GM12801 (cell line): ENCODE measurements around the gene NSD2.

Experiments
- TF ChIP-seq, protein P1 (sequence below): IDR thresholded peaks from one replicate; pipeline ENCODE4 v1.5.1; 2011; ENCODE audit warnings: control low read depth; ENCODE audit not compliant: insufficient read length; ENCODE audit errors: extremely low read depth

NSD2 gene

DNA sequence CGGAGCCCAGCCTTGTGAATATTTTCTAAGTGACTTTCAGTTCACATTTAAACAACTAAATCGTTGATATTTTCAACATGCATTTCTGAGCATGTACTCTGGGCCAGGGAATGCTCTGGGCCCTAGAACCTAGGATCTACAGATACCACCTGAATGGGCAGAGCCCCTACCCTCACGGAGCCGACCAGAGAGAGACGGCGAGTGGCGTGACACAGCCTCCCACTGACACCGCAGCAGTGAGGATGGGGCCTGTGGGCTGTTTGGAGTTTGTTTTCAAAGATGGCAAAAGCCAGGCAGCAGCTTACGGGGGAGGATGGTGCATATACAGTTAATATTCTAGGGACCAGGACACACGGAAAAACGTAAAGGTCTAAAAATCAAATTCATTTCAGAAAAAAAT, 119.9 kb downstream of the NSD2 start:
- TF ChIP-seq, protein P1, sequence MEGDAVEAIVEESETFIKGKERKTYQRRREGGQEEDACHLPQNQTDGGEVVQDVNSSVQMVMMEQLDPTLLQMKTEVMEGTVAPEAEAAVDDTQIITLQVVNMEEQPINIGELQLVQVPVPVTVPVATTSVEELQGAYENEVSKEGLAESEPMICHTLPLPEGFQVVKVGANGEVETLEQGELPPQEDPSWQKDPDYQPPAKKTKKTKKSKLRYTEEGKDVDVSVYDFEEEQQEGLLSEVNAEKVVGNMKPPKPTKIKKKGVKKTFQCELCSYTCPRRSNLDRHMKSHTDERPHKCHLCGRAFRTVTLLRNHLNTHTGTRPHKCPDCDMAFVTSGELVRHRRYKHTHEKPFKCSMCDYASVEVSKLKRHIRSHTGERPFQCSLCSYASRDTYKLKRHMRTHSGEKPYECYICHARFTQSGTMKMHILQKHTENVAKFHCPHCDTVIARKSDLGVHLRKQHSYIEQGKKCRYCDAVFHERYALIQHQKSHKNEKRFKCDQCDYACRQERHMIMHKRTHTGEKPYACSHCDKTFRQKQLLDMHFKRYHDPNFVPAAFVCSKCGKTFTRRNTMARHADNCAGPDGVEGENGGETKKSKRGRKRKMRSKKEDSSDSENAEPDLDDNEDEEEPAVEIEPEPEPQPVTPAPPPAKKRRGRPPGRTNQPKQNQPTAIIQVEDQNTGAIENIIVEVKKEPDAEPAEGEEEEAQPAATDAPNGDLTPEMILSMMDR = no peak

- TF ChIP-seq, protein P1 = no peak
Observed at GRCh38 chr4:1991596-1992434, 120.6 kb downstream of the NSD2 start.

GRCh38 chr4:1992468-1993168, 121.4 kb downstream of the NSD2 start:
- TF ChIP-seq, protein P1 = no peak

GRCh38 chr4:1993169-1993516, 122.0 kb downstream of the NSD2 start:
- TF ChIP-seq, protein P1 = no peak

GRCh38 chr4:1994938-1995337, 123.7 kb downstream of the NSD2 start:
- TF ChIP-seq, protein P1 = no peak

- TF ChIP-seq, protein P1 = no peak
Observed at GRCh38 chr4:1996866-1997611, 125.8 kb downstream of the NSD2 start.

GRCh38 chr4:1997712-1998111, 126.5 kb downstream of the NSD2 start:
- TF ChIP-seq, protein P1 = no peak
